DMS53 (cell line): ENCODE measurements around the gene ABCA7.
"Not testable (repeated sequence)": the region's sequence is repeated elsewhere in the genome, so short reads cannot be mapped to it uniquely, and the experiment has no call there.

Experiments
- DNase-seq: peaks from one replicate; lab custom pipeline; 2025; lab: John Stamatoyannopoulos, UW

The ABCA7 gene

DNA sequence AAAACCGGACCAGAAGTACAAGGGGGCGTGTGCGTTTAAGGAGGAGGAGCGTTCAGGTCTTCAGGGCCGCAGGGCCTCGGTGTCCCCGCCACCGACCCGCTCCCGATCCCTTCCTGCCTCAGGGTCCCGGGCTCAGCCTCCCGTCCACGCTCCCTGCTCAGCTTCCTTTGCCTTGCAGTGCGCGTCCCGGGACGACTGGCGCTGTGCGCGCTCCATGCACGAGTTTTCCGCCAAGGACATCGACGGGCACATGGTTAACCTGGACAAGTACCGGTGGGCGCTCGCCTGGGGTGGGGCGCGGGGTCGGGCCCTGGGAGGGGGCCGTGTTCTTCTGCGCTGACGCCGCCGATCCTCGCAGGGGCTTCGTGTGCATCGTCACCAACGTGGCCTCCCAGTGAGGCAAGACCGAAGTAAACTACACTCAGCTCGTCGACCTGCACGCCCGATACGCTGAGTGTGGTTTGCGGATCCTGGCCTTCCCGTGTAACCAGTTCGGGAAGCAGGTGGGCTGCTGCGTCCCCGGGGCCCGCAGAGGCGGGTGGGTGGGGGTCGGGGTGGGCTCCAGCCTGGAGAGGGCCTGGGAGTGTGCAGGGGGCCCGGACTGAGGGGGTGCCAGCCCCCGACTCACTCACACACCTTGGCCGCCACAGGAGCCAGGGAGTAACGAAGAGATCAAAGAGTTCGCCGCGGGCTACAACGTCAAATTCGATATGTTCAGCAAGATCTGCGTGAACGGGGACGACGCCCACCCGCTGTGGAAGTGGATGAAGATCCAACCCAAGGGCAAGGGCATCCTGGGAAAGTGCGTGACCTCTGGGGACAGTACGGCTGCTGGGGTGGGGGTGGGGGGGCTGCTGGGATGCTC lies 65.3 kb downstream of the ABCA7 start:
- peak; percentile 68 for DNase-seq

GRCh38 chr19:1105873-1106840 lies 66.2 kb downstream of the ABCA7 start:
- DNase-seq: no peak

GRCh38 chr19:1106841-1107660 lies 67.1 kb downstream of the ABCA7 start:
- peak; percentile 50 for DNase-seq

- no peak for DNase-seq
Observed at GRCh38 chr19:1107661-1108261, 67.9 kb downstream of the ABCA7 start.

GRCh38 chr19:1108291-1109031 lies 68.6 kb downstream of the ABCA7 start:
- no peak for DNase-seq

DNA sequence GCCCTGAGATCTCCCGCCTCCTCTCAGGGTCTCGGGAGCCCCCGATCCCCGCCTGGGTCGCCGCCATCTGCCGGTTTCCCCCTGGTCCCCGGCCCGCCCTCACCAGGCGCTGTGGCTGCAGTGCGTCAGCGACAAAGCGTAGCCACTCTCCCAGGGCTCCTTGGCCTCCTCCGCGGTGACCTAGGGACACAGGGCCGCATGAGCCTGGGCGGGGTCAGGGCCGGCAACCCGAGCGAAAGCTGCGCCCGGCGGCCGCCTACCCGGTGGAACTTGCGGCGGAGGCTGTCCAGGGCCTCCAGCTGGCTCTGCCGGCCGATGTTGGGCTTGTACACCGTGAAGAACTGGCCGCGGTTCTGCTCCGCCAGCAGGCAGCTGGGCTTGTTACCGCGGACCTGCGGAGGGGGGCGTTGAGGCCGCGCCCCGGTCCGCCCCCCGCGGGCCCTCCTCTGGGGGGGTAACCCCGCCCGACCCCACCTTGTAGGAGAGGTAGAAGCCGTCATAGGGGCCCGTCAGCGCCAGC lies 69.2 kb downstream of the ABCA7 start:
- DNase-seq: no peak

- DNase-seq: no peak
Observed at GRCh38 chr19:1109697-1110671, 70.1 kb downstream of the ABCA7 start.

GRCh38 chr19:1110809-1111640 lies 71.1 kb downstream of the ABCA7 start:
- peak; percentile 45 for DNase-seq

- no peak for DNase-seq
Observed at GRCh38 chr19:1111641-1112267, 71.8 kb downstream of the ABCA7 start.

- no peak for DNase-seq
Observed at GRCh38 chr19:1112268-1113029, 72.5 kb downstream of the ABCA7 start.

- DNase-seq: peak; percentile 55
Observed at GRCh38 chr19:1113030-1113985, 73.4 kb downstream of the ABCA7 start.

DNA sequence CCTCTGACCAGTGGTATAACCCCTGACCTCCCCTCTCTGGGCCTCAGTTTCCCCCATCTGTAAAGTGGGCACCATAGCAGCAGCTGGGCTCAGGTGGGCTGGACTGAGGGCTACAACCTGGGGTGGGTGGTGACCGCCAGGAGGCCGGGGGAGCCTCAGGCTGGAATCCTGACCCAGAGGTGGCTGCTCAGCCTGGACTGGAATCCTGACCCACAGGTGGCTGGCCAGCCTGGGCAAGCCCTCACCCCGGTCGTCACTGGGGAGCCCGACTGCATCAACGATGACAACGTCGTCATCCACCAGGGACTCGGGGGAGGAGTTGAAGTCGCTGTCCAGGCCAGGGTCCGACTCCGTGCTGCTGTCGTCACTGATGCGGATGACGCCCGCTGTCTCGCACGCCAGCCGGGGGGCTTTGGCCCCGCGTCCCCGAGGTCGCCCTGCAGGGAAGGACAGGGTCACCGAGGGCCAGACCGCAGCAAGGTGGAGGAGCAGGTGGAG lies 74.1 kb downstream of the ABCA7 start:
- no peak for DNase-seq

GRCh38 chr19:1114728-1115127 lies 74.8 kb downstream of the ABCA7 start:
- not testable (repeated sequence) for DNase-seq
